Panc1 (cell line): ENCODE results near the gene DUOXA1.

ENCODE experiments used
- POLR2AphosphoS5 ChIP-seq: IDR thresholded peaks from 2 replicates; pipeline ENCODE4 v1.6.1; 2012; ENCODE audit warnings: mild to moderate bottlenecking, low read depth, low read length, moderate library complexity
- TCF7L2 ChIP-seq: IDR thresholded peaks from 2 replicates; pipeline ENCODE4 v1.6.1; 2011; ENCODE audit warnings: mild to moderate bottlenecking, low read depth, low read length, inconsistent platforms
- TF ChIP-seq, protein P1 (sequence below): fragments of 450-650 bp; IDR thresholded peaks from 2 replicates; pipeline ENCODE4 v1.5.1; 2017; ENCODE audit warnings: mild to moderate bottlenecking
- TF ChIP-seq, protein P2 (sequence below), 2 experiments: IDR thresholded peaks; 2 replicates each; pipeline ENCODE4 v1.6.1; 2011 to 2012; ENCODE audit warnings: low read depth in 2 of 2, control low read depth in 1 of 2, low read length in 1 of 2, mild to moderate bottlenecking in 1 of 2, moderate library complexity in 1 of 2; ENCODE audit not compliant: insufficient read depth in 1 of 2

- TF ChIP-seq POLR2AphosphoS5 (no peak), TCF7L2 (no peak)
- TF ChIP-seq, protein P1, sequence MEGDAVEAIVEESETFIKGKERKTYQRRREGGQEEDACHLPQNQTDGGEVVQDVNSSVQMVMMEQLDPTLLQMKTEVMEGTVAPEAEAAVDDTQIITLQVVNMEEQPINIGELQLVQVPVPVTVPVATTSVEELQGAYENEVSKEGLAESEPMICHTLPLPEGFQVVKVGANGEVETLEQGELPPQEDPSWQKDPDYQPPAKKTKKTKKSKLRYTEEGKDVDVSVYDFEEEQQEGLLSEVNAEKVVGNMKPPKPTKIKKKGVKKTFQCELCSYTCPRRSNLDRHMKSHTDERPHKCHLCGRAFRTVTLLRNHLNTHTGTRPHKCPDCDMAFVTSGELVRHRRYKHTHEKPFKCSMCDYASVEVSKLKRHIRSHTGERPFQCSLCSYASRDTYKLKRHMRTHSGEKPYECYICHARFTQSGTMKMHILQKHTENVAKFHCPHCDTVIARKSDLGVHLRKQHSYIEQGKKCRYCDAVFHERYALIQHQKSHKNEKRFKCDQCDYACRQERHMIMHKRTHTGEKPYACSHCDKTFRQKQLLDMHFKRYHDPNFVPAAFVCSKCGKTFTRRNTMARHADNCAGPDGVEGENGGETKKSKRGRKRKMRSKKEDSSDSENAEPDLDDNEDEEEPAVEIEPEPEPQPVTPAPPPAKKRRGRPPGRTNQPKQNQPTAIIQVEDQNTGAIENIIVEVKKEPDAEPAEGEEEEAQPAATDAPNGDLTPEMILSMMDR = no peak
- TF ChIP-seq, protein P2, sequence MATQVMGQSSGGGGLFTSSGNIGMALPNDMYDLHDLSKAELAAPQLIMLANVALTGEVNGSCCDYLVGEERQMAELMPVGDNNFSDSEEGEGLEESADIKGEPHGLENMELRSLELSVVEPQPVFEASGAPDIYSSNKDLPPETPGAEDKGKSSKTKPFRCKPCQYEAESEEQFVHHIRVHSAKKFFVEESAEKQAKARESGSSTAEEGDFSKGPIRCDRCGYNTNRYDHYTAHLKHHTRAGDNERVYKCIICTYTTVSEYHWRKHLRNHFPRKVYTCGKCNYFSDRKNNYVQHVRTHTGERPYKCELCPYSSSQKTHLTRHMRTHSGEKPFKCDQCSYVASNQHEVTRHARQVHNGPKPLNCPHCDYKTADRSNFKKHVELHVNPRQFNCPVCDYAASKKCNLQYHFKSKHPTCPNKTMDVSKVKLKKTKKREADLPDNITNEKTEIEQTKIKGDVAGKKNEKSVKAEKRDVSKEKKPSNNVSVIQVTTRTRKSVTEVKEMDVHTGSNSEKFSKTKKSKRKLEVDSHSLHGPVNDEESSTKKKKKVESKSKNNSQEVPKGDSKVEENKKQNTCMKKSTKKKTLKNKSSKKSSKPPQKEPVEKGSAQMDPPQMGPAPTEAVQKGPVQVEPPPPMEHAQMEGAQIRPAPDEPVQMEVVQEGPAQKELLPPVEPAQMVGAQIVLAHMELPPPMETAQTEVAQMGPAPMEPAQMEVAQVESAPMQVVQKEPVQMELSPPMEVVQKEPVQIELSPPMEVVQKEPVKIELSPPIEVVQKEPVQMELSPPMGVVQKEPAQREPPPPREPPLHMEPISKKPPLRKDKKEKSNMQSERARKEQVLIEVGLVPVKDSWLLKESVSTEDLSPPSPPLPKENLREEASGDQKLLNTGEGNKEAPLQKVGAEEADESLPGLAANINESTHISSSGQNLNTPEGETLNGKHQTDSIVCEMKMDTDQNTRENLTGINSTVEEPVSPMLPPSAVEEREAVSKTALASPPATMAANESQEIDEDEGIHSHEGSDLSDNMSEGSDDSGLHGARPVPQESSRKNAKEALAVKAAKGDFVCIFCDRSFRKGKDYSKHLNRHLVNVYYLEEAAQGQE (IDR thresholded peaks at IDR 0.05; ENCODE audit: insufficient read depth in 1 of 2, low read depth in 2 of 2, low read length in 1 of 2) = no peak
Measured at GRCh38 chr15:45106002-45106790, 23.5 kb downstream of the DUOXA1 start.
